A549 (cell line): ENCODE results near the gene GNG7.

Experiments used
- MYC ChIP-seq: IDR thresholded peaks from 2 replicates; pipeline ENCODE4 v1.6.1; 2012; ENCODE audit warnings: mild to moderate bottlenecking, inconsistent platforms, low read length, improper control_type of control experiment, borderline replicate concordance
- SMC3 ChIP-seq: fragments of >200 bp; sonication (Bioruptor Twin); formaldehyde crosslinking; IDR thresholded peaks from 3 replicates; pipeline ENCODE4 v1.6.1; 2018; ENCODE audit warnings: inconsistent platforms
- TF ChIP-seq, protein P1 (sequence below): fragments of >200 bp; sonication (Bioruptor Twin); formaldehyde crosslinking; IDR thresholded peaks from 3 replicates; pipeline ENCODE4 v1.5.1; 2016

DNA sequence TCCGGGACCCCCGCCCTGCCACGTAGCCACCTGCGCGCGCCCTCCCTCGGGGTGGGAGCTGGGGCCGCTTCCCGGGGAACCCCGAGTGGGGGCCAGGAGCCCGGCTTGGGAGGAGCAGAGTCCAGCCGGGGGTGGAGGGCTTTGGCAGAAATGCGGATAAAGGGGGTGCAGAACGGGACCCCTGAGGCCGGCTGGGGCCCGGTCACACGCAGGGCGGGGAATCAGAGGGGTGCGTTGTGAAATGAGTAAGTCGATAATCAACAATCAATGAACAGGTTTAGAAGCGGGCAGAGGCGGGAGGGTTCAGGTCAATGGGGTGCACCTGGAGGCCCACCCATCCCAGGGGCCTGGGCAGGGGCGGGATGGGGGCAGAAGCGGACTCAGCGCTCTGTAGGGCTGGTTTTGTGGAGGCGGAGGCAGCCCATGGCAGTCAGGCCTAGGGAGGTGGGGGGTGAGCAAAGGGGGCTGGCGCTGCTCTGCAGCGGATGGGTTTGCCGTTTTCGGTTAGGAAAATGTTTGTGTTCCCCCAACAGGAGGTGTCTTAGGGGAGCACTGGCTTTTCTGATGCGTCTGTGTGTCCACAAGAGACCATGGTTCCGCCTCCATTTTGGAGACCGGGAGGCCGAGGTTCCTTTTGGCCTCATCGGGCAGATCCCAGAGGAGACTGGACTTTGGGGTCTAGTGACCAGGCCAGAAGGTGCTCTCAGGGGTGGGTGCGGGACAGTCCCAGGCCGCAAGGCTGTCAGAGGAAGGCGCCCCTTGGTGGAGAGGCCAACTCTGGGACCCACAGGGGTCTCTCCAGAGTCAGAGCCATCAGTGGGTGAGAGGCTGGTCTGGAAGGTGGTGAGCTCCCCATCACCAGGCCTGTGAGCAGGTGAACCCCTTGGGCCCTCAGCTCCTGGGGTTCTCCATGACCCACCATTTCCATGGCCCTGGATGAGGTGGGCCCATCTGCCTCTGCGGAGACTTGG lies 19.4 kb upstream of the GNG7 start:
- TF ChIP-seq MYC: no peak
- TF ChIP-seq SMC3: no peak
- TF ChIP-seq, protein P1, sequence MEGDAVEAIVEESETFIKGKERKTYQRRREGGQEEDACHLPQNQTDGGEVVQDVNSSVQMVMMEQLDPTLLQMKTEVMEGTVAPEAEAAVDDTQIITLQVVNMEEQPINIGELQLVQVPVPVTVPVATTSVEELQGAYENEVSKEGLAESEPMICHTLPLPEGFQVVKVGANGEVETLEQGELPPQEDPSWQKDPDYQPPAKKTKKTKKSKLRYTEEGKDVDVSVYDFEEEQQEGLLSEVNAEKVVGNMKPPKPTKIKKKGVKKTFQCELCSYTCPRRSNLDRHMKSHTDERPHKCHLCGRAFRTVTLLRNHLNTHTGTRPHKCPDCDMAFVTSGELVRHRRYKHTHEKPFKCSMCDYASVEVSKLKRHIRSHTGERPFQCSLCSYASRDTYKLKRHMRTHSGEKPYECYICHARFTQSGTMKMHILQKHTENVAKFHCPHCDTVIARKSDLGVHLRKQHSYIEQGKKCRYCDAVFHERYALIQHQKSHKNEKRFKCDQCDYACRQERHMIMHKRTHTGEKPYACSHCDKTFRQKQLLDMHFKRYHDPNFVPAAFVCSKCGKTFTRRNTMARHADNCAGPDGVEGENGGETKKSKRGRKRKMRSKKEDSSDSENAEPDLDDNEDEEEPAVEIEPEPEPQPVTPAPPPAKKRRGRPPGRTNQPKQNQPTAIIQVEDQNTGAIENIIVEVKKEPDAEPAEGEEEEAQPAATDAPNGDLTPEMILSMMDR: no peak
